HepG2 (cell line): ENCODE data around the gene SLC9A1.

ENCODE experiments used
- CTCF ChIP-seq: sonication (generic); formaldehyde crosslinking; IDR thresholded peaks from 2 replicates; pipeline ENCODE4 v1.5.0; 2020; ENCODE audit warnings: mild to moderate bottlenecking, missing genetic modification reagents, moderate library complexity
- IKZF1 ChIP-seq: fragments of 450-650 bp; IDR thresholded peaks from 2 replicates; pipeline ENCODE4 v1.7.1; 2016
- SIN3A ChIP-seq: IDR thresholded peaks from 2 replicates; pipeline ENCODE4 v1.6.1; 2011; ENCODE audit warnings: low read depth, mild to moderate bottlenecking, control low read depth, low read length, borderline replicate concordance
- ZBTB21 ChIP-seq: sonication (generic); formaldehyde crosslinking; IDR thresholded peaks from 2 replicates; pipeline ENCODE4 v1.4.0; 2020; ENCODE audit warnings: missing genetic modification reagents

GRCh38 chr1:27116697-27117096, 38.2 kb downstream of the SLC9A1 start:
- TF ChIP-seq IKZF1 (no peak), SIN3A (no peak), CTCF (CRISPR knock-in tag) (no peak), ZBTB21 (no peak)
